ENCODE results near the gene C20orf141.

C20orf141 gene

DNA sequence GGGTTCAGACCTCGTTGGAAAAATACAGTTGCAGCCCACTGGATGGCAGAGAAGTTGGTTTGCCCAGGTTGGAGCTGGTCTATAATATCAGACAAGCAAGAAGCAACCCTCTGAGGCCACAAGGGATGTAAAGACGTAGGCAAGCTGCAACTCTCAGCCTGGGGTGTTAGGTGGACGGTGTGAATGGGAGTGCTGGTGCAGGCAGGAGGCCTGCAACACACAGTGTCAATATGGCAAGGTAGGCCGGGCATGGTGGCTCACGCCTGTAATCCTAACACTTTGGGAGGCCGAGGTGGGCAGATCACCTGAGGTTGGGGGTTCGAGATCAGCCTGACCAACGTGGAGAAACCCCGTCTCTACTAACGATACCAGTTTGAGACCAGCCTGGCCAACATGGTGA lies 36.3 kb downstream of the C20orf141 start:
- no peak for DNase-seq

DNA sequence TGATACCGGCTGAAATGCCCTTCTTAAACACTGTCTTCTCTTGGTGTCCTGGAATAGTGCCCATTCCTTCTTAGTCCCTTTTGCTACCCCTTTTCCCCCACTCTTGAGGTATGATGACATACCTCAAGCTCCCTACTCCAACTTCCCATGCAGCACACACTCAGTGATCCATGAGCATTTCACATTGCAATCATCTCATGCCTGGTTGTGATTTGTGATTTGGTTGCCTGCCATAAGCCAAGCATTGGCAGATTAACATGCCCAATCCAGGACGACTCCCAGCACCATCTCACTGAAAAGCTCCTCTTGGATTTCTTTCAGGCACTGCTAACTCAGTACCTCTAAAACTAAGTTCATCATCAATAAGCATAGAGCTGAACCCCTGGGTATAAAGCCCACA lies 43.8 kb downstream of the C20orf141 start:
- no peak for DNase-seq

DNA sequence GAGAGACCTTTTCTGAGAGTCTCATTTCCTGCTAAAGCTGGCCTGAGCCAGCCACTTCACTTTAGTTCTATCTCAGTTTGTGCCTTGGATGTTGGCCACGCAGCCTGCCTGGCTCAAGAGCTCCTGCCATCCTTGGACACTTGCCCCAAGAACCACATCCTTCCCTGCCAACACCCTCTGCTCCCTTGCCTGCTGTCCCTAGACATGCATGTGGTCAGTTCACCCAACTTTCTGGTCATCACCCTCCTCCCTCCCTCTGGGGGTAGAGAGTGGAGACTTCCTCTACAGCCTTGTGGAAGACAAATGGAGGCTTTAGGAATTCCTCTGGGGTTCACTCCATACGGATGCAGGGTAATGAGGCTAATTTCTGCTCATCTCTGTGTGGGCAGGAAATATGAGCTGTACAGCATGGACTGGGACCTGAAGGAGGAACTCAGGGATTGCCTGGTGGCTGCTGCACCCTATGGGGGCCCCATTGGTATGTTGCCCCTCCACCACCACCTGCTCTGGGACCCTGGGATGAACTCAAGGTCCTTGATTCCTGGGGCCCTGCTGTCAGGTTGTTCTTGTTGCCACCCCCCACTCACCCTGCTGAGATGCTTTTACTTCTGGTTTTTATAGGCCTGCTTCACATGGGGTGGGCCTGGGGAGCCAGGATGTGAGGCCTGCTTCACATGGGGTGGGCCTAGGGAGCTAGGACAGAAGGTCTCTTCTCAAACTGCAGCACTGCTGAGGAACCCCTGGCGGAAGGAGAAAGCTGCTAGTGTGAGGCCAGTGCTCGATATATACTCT lies 44.7 kb downstream of the C20orf141 start:
- DNase-seq, result no peak

GRCh38 chr20:2864626-2865025 lies 49.8 kb downstream of the C20orf141 start:
- DNase-seq, result no peak

- DNase-seq, result no peak
Measured at GRCh38 chr20:2865101-2865500, 50.3 kb downstream of the C20orf141 start.
